Fibroblast of skin of scalp (primary cell): ENCODE results near the gene RIOK1.
"Not testable (repeated sequence)": the region's sequence is repeated elsewhere in the genome, so short reads cannot be mapped to it uniquely, and the experiment has no call there.

ENCODE experiments used
- DNase-seq: peaks from one replicate; pipeline ENCODE4 v3.0.0-alpha.2; 2013

Gene RIOK1

DNA sequence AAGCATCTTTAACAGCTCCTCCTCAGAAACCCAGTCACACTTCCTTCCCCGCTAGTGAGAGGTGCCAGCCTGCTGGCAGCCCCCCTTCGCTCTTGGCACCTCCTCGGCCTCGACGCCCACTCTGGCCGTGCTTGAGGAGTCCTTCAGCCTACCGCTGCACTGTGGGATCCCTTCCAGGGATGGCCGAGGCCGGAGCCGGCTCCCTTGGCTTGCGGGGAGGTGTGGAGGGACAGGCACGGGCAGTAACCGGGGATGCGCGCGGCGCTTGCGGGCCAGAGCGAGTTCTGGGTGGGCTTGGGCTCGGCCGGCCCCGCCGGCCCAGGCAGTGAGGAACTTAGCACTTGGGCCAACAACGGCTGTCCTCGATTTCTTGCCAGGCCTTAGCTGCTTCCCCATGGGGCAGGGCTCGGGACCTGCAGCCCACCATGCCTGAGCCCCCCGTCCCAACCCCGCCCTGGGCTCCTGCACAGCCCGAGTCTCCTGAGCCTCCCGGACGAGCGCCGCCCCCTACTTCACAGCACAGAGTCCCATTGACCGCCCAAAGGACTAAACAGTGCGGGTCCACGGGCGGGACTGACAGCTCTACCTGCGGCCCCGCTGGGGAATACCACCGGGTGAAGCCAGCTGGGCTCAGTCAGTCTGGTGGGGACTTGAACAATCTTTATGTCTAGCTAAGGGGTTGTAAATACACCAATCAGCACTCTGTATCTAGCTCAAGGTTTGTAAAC, 51.6 kb downstream of the RIOK1 start:
- no peak for DNase-seq

DNA sequence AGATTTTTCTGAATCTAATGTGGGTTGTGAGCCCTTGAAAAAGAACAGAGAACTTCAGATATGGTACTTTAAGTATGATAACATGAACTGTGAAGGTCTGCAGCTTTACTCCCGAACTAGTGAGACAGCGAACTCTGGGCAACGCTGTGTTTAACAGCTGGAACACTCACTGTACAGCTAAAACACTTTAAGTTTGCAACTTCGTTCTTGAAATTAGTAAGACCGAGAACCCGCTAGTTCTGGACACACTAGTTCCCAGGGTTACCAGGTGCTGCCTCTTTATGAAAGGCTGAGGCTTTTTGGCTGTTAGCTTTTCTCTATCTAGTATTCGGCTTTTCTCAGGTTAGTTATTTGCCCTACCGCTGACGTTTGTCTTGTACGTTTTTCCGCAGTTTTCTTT, 52.9 kb downstream of the RIOK1 start:
- DNase-seq = no peak

DNA sequence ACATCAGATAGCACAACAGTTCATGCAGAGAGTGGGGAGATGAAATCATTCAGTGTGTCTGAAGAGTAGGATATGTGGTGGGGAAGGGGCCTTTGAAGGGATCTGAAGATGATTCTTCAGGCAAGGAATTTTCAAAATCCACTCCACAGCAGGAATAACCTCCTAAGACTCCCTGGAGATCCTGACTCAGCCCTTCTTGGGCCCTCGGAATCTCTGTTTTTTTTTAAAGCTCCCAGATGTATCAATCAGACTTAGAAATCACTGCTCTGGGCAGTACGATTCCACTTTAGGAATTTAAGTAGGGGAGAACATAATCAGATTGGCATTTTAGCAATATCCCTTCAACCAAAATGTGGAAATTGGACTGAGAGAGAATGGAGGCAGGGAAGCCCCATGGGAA, 55.5 kb downstream of the RIOK1 start:
- peak; percentile 96 for DNase-seq

DNA sequence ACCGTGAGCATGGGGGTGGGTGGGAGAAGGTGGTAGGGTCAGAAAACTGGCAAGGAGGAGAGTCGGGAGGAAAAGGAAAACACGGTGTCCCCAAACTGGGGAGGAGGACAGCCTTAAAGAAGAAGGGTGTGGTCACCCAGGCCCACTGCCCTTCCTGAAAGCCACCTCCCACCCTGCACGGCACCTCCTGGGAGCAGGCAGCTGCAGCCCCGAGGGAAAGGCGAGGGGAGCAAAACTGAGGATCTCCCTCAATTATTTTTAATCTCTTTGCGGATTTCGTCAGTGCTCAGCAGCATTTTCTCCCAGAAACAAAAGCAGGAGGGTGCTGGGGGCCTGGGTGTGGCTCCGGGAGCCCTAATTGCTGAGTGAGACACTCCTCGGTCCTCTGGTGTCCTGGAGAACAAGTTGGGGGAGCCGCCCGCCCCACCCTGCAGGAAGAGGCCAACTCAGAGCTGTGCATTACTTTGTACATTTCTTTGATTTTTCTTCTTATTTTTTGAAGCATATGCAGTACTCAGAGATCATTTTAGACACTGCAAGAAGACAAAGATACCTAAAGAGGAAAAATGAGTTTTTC, 56.4 kb downstream of the RIOK1 start:
- no peak for DNase-seq

DNA sequence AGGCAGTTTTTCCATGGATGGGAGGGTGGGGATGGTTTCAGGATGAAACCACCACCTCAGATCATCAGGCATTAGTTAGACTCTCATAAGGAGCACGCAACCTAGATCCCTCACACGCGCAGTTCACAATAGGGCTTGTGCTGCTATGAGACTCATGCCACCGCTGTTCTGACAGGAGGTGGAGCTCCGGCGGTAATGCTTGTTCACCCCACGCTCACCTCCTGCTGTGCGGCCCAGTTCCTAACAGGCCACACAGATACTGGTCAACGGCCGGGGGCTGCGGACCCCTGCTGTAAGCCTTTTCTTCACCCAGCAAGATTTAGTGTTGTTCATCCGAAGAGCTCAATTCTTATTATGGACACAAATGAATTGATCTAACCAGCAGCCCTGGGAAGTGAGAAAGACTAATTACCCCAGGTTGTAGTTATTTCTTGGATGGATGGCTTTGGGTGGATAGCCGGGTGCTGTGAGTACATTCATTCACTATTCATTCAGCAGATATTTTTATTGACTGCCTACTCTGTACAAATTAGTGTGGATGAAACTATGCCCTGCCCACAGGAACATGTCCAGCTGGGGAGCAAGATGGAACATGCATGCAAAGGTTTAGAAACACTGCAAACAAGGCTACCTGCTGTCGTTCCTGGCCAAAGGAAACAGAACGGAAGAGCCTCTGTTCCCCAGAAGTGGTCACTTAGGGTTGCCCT, 57.2 kb downstream of the RIOK1 start:
- peak; percentile 70 for DNase-seq

DNA sequence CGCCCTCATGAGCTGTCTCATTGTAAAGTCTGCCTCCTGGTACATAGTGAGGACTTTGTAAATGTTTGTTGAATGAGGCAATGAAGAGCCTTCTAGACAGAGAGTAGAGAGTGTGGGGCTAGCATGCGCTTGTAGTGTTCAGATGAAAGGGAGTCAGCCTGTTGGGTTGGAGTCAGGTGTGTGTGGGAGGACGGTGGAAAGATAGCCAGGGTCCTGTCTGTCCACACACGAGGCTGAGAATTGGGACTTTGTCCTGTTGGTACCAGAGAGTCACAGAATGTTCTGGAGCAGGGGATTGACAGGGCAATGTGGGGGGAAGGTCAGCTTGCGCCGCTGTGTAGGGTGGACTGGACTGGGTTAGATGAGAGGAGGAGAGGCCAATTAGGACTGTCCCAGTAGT, 58.6 kb downstream of the RIOK1 start:
- no peak for DNase-seq

DNA sequence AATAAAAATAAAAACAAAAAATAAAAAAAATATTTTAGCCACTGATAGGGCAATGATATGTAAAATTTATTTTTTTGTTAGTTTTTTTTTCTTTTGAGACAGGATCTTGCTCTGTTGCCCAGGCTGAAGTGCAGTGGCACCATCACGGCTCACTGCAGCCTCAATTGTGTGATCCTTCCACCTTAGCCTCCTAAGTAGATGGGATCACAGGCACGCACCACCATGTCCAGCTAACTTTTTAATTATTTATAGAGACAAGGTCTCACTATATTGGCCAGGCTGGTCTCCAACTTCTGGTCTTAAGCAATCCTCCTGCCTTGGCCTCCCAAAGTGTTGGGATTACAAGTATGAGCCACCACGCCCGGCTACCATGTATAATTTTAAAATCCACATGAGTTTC, 59.4 kb downstream of the RIOK1 start:
- DNase-seq = no peak

DNA sequence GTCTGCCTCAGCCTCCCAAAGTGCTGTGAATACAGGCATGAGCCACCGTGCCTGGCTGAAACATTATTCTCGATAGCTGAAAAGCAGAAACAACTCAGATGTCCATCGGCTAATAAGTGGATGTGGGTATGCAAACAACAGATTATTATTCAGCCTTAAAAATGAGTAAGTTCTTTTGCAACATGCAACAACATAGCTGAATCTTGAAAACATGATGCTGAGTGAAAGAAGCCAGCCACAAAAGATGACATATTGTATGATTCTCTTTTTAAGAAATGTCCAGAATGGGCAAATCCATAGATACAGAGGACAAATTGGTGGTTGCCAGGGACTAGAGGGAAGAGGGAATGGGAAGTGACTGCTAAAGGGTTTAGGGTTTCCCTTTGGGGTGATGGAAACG, 61.7 kb downstream of the RIOK1 start:
- DNase-seq = no peak

DNA sequence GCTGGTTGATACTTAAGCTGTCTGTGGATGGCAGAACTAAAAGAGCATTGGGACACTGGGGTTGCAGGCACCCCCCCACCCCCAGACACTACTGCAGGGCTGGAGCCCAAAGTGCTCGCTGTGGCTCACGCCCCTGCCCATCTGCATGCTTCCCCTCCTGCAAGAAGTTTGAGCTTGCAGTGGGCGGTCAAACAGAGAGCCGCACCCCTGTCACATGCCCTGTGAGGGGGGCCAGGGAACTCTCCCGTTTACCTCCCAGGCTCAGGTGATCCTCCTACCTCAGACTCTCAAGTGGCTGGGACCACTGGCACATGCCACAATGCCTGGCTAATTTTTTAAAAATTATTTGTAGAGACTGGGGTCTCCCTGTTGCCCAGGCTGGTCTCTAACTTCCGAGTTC, 63.3 kb downstream of the RIOK1 start:
- DNase-seq = no peak

DNA sequence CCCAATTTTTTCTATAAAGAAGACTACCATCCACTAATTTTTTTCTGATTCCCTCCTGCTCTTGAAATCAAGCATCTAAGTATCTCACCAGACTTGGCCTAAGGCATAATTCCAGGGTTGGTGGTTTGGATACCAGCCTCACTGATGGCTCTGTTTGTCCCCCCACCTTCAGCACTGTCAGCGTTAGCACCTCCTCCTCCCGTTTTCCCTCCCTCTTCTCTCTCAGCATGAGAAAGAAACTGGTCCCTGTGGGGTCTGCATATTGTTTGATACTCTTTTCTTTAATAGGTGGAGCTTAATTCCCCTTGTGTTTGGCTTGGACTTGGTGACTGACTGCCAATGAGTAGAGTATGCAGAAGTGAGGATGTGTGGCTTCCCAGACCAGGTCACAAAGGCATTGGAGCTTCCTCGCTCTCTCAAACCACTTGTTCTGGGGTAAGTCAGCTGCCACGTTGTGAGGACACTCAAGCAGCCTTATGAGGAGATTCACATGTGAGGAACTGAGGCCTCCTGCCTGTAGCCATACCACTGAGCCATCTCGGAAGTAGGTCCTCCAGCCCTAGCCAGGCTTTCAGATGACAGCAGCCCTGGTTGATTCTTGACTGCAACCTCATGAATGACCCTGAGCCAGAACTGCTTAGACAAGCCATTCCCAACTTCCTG, 65.2 kb downstream of the RIOK1 start:
- DNase-seq = no peak

DNA sequence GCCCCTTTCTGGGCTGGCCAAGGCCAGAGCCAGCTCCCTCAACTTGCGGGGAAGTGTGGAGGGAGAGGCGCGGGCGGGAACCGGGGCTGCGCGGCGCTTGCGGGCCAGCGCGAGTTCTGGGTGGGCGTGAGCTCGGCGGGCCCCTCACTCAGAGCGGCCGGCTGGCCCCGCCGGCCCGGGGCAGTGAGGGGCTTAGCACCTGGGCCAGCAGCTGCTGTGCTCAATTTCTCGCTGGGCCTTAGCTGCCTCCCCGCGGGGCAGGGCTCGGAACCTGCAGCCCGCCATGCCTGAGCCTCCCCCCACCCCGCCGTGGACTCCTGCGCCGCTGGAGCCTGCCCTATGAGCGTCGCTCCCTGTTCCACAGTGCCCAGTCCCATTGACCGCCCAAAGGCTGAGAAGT, 66.7 kb downstream of the RIOK1 start:
- DNase-seq = not testable (repeated sequence)

DNA sequence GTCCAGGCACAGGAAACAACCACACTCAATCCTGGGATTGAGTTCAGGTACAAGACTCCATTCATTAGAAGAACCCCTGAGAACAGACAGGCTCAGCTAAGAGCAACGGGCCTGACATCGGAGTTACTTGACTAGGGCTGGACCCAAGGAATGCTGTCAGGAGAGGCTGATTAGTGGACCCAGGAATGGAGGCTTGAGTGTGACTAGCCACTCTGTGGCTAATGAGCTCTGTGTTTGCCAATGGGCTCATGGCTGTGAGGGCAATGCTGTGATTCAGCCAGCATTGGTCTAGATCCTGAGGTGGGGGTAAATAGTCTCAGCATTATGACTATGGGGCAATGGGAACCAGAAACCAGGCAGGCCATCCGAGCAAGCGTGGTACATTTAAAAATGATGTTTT, 71.8 kb downstream of the RIOK1 start:
- no peak for DNase-seq

DNA sequence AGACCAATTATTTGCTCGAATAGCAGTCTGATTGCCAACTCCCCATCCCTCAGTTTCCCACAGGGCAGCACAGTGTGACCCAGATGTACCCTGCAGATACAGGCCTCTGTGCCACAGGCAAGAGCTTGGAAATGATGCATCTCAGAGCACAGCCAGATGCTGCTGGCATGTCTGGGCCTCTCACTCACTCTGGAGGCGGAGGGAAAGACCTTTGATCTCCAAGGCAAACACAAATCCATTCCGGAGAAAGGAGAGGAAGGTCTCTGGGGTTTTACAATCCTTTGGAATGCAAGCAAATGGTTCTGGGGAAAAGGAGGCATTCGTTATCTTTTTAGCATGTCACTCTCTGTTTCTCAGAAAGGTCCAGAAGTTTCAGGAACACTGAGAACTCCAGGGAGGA, 74.2 kb downstream of the RIOK1 start:
- DNase-seq = peak; percentile 54

DNA sequence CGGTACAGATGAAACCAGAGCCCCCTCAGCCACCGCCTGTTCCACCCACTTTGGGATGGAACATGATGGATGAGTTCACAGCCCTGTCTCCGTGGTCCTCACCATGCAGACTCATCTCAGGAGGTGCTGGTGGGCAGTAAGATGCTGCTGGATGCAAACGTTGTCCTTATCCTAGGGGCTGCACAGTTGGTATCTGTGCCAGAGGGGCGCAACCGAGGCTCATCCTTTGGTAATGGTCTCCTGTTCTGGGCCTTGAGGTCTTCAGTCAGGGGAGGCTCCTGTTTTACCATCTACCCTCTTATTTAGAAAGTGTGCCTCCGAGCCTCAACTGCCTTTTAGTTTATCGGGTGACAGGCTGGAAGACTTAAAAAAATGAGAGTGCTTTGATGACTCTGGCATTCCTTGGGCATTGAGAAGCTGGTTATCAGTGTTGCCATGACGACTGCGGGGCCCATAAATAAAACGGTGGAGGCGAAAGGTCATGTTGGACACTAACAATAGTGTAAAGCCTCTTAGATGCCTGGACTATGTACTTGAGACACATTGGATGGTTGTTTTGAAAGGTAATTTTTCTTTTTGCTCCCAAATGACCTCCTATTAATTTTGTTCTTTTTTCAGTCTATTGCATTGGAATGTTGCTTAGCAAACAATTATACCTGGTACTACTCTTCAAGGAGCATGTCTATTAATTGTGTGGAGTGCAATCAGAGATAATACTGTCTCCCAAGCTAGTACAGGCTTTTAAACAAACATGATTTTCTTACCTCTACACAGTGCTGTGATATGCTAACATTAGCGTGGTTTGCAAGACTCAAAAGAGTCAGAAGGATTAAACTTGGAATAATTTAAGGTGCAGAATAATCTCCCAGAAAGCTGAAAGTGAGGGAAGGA, 77.6 kb downstream of the RIOK1 start:
- no peak for DNase-seq
